Esophagus (tissue), 2 donors: Measurements from ENCODE around the gene PDS5A. TPM values are rescaled to one million over a fixed set of nuclear protein-coding genes. Genes with fewer than 3 reads are reported as not detected.
"Not testable (repeated sequence)": the region's sequence is repeated elsewhere in the genome, so short reads cannot be mapped to it uniquely, and the experiment has no call there.

ENCODE experiments used
- H3K27ac ChIP-seq, 2 donors: one replicate each; pipeline ENCODE4 v1.5.1; 2013; ENCODE audit warnings: low read depth in 2 of 2, mild to moderate bottlenecking in 2 of 2, inconsistent platforms in 1 of 2, low read length in 1 of 2, moderate library complexity in 1 of 2
- H3K27me3 ChIP-seq, 2 donors: one replicate each; pipeline ENCODE4 v1.6.1; 2013; ENCODE audit warnings: low read length in 2 of 2, control low read depth in 1 of 2, mild to moderate bottlenecking in 1 of 2; ENCODE audit not compliant: insufficient read depth in 2 of 2, control insufficient read depth in 1 of 2
- H3K36me3 ChIP-seq, 2 donors: one replicate each; pipeline ENCODE4 v1.6.1; 2013; ENCODE audit warnings: low read length in 1 of 2; ENCODE audit not compliant: control insufficient read depth in 2 of 2, insufficient read depth in 2 of 2
- H3K4me1 ChIP-seq, 2 donors: one replicate each; pipeline ENCODE4 v1.6.1; 2013; ENCODE audit warnings: low read length in 1 of 2; ENCODE audit not compliant: control insufficient read depth in 2 of 2, insufficient read depth in 2 of 2
- H3K4me3 ChIP-seq, 2 donors: one replicate each; pipeline ENCODE4 v1.5.1; 2013; ENCODE audit warnings: low read length in 2 of 2, mild to moderate bottlenecking in 2 of 2, low read depth in 1 of 2, moderate library complexity in 1 of 2
- H3K9me3 ChIP-seq, 2 donors: one replicate each; pipeline ENCODE4 v1.6.1; 2013; ENCODE audit warnings: mild to moderate bottlenecking in 2 of 2, low read depth in 1 of 2, low read length in 1 of 2, moderate library complexity in 1 of 2; ENCODE audit not compliant: control insufficient read depth in 2 of 2, insufficient read depth in 1 of 2
- WGBS, 2 donors: extraction: QIAGEN DNeasy Blood & Tissue Kit; methylation state at CpG; one replicate each; pipeline ENCODE4 v1.1.7; 2013; 5-methylcytosine and 5-hydroxymethylcytosine counted together
- polyA plus RNA-seq, 2 donors: library from polyadenylated mRNA; stranded (reverse); fragments of 200-250 nt; gene quantifications; one replicate each; pipeline ENCODE4 v1.2.3, GENCODE V29; 2013
- donor health status: healthy with polysubstance abuse.
- donor health status: Bipolar disorder and iron deficiency.

The PDS5A gene
- polyA plus RNA-seq, 2 donors: 16.8 to 17.0 TPM

DNA sequence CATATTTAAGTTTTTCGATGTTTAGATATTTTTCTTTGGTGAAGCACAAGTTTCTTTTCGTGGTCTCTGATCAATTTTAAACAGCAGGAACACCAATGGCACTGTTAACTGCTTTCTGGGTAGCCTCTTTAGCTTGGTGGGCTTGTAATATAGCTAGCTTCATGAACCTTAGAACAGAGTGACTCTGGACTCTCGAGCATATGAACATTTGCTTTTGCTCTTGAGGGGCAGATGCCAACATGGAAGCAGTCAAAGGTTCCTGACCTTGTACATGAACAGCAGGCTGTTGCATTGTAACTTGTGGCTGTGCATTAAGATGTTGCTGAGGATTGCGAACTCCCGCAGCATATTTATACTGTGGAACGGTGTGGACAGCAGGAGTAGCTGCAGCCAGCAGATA is 4.7 kb downstream of the PDS5A start:
- 62 to 74% methylated on average over 6 of the region's 6 CpGs for WGBS, 2 donors
- H3K4me1 ChIP-seq, H3K9me3 ChIP-seq, H3K27me3 ChIP-seq, H3K4me3 ChIP-seq, H3K27ac ChIP-seq, H3K36me3 ChIP-seq: not testable (repeated sequence)

DNA sequence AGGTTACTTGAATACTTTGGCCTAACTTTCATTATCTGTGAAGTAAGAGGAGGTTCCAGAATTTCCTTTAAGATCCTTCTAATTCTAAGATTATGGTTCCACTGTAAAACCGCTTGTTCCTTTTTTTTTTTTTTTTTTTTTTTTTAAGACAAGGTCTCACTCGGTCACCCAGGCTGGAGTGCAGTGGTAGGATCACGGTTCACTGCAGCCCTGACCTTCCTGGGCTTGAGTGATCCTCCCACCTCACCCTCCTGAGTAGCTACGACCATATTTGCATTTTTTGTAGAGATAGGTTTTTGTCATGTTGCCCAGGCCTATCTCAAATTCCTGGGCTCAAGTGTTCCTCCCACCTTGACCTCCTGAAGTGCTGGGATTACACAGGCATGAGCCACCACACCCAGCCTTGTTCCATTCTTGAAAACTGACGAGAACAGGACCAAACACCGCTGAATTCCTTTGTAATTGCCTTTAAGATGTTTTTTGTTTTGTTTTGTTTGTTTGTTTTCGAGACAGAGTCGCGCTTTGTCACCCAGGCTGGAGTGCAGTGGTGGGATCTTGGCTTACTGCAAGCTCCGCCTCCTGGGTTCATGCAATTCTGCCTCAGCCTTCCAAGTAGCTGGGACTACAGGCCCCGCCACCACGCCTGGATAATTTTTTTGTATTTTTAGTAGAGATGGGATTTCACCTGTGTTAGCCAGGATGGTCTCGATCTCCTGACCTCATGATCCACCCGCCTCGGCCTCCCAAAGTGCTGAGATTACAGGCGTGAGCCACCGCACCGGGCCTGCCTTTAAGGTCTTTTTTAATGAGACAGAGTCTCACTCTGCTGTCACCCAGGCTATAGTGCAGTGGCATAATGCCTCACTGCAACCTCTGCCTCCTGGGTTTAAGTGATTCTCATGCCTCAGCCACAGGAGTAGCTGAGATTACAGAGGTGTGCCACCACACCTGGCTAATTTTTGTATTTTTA is 6.8 kb downstream of the PDS5A start:
- Histone ChIP-seq H3K36me3 (peaks cover 0 to 9% of the 10 kb centered on the region in 2 donors), H3K9me3 (no peaks in the 10 kb centered on the region), H3K27me3 (no peaks in the 10 kb centered on the region), H3K4me3 (no peak overlapping the region), H3K27ac (no peak overlapping the region), H3K4me1 (peaks cover 0 to 6% of the 10 kb centered on the region in 2 donors)
- WGBS, 2 donors: 80 to 83% methylated on average over 18 of the region's 18 CpGs

DNA sequence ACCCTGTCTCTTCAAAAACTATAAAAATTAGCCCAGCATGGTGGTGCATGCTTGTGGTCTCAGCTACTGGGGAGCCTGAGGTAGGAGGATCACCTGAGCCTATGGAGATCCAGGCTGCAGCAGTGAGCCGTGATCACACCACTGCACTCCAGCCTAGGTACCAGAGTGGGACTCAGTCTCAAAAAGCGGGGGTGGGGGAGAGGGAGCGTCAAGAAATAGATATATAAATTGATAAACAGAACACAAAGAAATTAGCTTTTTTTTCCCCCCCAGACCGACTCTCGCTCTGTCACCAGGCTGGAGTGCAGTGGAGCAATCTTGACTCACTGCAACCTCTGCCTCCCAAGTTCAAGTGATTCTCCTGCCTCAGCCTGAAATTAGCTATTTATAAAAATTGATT is 14.1 kb downstream of the PDS5A start:
- Histone ChIP-seq H3K36me3 (no peaks in the 10 kb centered on the region), H3K27me3 (no peaks in the 10 kb centered on the region), H3K9me3 (no peaks in the 10 kb centered on the region), H3K27ac (no peak overlapping the region), H3K4me3 (no peak overlapping the region), H3K4me1 (peaks cover 0 to 4% of the 10 kb centered on the region in 2 donors)
- 91 to 92% methylated on average over 5 of the region's 5 CpGs for WGBS, 2 donors

DNA sequence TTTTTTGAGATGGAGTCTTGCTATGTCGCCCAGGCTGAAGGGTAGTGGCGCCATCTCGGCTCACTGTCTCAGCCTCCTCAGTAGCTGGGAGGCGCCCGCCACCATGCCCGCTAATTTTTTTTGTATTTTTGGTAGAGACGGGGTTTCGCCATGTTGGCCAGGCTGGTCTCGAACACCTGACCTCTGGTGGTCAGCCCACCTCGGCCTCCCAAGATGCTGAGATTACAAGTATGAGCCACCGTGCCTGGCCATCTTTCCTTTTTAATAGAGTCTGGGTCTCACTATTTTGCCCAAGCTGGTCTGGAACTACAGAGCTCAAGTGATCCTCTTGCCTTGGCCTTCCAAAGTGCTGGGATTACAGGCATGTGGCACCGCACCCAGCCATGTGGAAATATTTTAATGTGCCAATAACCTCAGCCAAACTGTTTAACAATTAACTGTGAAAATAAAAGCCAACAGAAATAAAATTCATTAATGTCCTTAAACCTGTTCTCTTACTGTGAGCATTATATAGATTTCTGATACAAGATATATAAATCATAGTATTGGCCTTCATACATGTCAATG is 16.3 kb downstream of the PDS5A start:
- no peak overlapping the region for H3K4me3 ChIP-seq
- no peaks in the 10 kb centered on the region for H3K27me3 ChIP-seq
- H3K27ac ChIP-seq: no peak overlapping the region
- H3K9me3 ChIP-seq: no peaks in the 10 kb centered on the region
- 93 to 96% methylated on average over 12 of the region's 12 CpGs for WGBS, 2 donors
- peaks cover 0 to 4% of the 10 kb centered on the region in 2 donors for H3K4me1 ChIP-seq
- H3K36me3 ChIP-seq: no peaks in the 10 kb centered on the region

DNA sequence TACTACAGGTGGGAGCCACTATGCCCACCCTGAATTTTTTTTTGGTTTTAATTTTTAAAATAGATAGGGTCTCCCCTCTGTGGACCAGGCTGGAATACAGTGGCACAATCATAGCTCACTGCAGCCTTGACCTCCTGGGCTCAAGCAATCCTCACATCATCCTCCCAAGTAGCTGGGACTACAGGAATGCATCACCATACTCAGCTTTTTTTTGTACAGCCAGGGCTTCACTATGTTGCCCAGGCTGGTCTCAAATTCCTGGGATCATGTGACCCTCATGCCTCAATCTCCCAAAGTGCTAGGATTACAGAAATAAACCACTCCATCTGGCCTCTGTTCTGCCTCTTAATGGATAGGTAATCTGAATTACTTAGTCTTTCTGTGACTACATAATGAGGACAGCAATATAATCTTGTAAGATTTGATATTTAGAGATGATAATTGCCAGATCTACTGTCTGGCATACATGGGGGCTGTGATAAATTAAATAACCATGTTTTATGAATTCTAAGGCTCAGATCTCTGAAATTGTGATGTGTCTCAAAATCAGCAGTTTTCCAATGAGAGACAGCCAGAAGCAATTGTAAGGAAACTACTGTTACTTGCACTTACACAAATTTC is 26.7 kb downstream of the PDS5A start:
- H3K4me3 ChIP-seq: no peak overlapping the region
- H3K4me1 ChIP-seq: no peaks in the 10 kb centered on the region
- no peaks in the 10 kb centered on the region for H3K36me3 ChIP-seq
- H3K27ac ChIP-seq: no peak overlapping the region
- no peaks in the 10 kb centered on the region for H3K9me3 ChIP-seq
- no peaks in the 10 kb centered on the region for H3K27me3 ChIP-seq

DNA sequence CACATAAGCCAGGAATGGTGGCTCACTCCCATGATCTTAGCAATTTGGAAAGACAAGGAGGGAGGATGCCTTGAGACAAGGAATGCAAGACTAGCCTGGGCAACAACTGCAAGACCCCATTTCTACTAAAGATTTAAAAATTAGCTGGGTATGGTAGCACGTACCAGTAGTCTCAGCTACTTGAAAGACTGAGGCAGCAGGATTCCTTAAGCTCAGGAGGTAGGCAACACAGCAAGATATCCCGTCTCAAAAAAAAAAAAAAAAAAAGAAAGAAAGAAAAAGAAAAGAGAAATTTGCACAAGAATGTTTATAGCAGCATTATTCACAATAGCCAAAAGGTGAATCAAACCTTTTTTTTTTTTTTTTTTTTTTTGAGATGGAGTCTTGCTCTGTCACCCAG is 29.7 kb downstream of the PDS5A start:
- Histone ChIP-seq H3K27ac (no peak overlapping the region), H3K4me1 (no peaks in the 10 kb centered on the region), H3K36me3 (no peaks in the 10 kb centered on the region), H3K4me3 (no peak overlapping the region), H3K9me3 (no peaks in the 10 kb centered on the region), H3K27me3 (no peaks in the 10 kb centered on the region)
- 89 to 92% methylated on average over 2 of the region's 2 CpGs for WGBS, 2 donors

DNA sequence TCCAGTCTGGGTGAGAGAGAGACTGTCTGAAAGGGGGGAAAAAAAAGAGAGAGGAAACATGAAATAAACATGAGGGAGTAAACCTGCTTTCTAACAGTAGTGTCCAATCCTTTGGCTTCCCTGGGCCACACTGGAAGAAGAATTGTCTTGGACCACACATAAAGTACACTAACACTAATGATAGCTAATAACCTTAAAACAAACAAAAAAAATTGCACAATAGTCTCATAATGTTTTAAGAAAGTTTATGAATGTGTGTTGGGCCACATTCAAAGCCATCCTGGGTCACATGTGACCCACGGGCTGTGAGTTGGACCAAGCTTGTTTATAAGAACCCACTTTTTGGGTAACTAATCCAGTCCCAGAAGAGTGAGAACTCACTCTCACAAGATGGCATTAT is 30.3 kb downstream of the PDS5A start:
- H3K4me1 ChIP-seq: no peaks in the 10 kb centered on the region
- no peaks in the 10 kb centered on the region for H3K27me3 ChIP-seq
- no peaks in the 10 kb centered on the region for H3K9me3 ChIP-seq
- H3K4me3 ChIP-seq: no peak overlapping the region
- no peaks in the 10 kb centered on the region for H3K36me3 ChIP-seq
- no peak overlapping the region for H3K27ac ChIP-seq
- WGBS, 2 donors: 54 to 60% methylated on average over 1 of the region's 1 CpG

DNA sequence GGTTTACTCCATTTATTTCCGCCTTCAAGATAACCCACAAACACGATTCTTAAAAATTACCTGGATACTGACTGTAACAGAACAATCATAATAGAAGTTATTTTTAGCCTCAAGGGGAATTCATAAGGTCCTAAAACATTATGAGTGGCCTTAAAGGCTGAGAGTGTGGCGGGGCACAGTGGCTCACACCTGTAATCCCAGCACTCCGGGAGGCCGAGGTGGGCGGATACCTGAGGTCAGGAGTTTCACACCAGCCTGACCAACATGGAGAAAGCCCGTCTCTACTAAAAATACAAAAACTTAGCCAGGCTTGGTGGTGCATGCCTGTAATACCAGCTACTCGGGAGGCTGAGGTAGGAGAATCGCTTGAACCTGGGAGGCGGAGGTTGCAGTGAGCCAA is 33.5 kb downstream of the PDS5A start:
- H3K36me3 ChIP-seq, H3K9me3 ChIP-seq, H3K4me1 ChIP-seq, H3K27me3 ChIP-seq, H3K27ac ChIP-seq, H3K4me3 ChIP-seq: not testable (repeated sequence)
- WGBS, 2 donors: 93 to 95% methylated on average over 10 of the region's 10 CpGs

DNA sequence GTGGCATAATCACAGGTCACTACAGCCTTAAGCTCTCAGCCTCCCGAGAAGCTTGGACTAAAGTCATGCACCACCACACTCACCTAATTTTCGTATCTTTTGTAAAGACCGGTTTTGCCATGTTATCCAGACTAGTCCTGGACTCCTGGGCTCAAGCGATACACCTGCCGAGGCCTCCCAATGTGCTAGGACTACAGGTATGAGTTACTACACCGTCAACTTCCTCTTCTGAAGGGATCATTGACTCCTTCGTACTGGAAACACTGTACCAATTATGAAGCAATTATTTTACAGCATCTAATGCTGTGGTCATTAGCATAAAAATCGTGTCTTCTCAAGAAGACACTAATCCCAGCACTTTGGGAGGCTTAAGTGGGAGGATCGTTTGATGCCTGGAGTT is 35.2 kb downstream of the PDS5A start:
- no peak overlapping the region for H3K4me3 ChIP-seq
- no peaks in the 10 kb centered on the region for H3K9me3 ChIP-seq
- WGBS, 2 donors: 89% methylated on average over 9 of the region's 9 CpGs
- no peaks in the 10 kb centered on the region for H3K4me1 ChIP-seq
- H3K27ac ChIP-seq: no peak overlapping the region
- H3K36me3 ChIP-seq: no peaks in the 10 kb centered on the region
- H3K27me3 ChIP-seq: no peaks in the 10 kb centered on the region
